GM23338 (cell line): ENCODE results near the gene NUP160. TPM values are rescaled to one million over a fixed set of nuclear protein-coding genes. Genes with fewer than 3 reads are reported as not detected.

Experiments used
- ATAC-seq: fragments of 200-7000 bp; cut with Tn5 transposase; 3 replicates; pipeline ENCODE4 v1.9.1; 2020
- DNase-seq: peaks from one replicate; pipeline ENCODE4 v3.0.0-alpha.2; 2015; ENCODE audit warnings: low spot score
- H2AFZ ChIP-seq: fragments of 200-600 bp; sonication (generic); 2 replicates; pipeline ENCODE4 v1.8.0; 2016; ENCODE audit warnings: antibody characterized with exemption, mild to moderate bottlenecking, moderate library complexity
- H3F3A ChIP-seq: fragments of 200-600 bp; sonication (generic); replicated peaks from 2 replicates; pipeline ENCODE4 v1.8.0; 2017; ENCODE audit warnings: antibody characterized with exemption, mixed run types, low read depth
- H3K27ac ChIP-seq: fragments of 200-600 bp; sonication (generic); 2 replicates; pipeline ENCODE4 v1.6.1; 2016; ENCODE audit warnings: low read depth
- H3K27me3 ChIP-seq: fragments of 200-600 bp; sonication (generic); 2 replicates; pipeline ENCODE4 v1.8.0; 2016; ENCODE audit warnings: mild to moderate bottlenecking, mixed run types, moderate library complexity; ENCODE audit not compliant: insufficient read depth
- H3K36me3 ChIP-seq: fragments of 200-600 bp; sonication (generic); 2 replicates; pipeline ENCODE4 v1.8.0; 2016; ENCODE audit warnings: mild to moderate bottlenecking; ENCODE audit not compliant: insufficient read depth
- H3K4me1 ChIP-seq: fragments of 200-600 bp; sonication (generic); 2 replicates; pipeline ENCODE4 v1.8.0; 2016; ENCODE audit warnings: mild to moderate bottlenecking, moderate library complexity; ENCODE audit not compliant: insufficient read depth
- H3K4me2 ChIP-seq: fragments of 200-600 bp; sonication (generic); 2 replicates; pipeline ENCODE4 v1.7.1; 2017; ENCODE audit warnings: mixed run types
- H3K4me3 ChIP-seq: fragments of 200-600 bp; sonication (generic); 2 replicates; pipeline ENCODE4 v1.6.1; 2016; ENCODE audit warnings: mixed run types
- H3K79me2 ChIP-seq: fragments of 200-600 bp; sonication (generic); replicated peaks from 2 replicates; pipeline ENCODE4 v1.8.0; 2017; ENCODE audit warnings: mild to moderate bottlenecking; ENCODE audit not compliant: insufficient read depth
- H3K9me2 ChIP-seq: fragments of 200-600 bp; sonication (generic); 2 replicates; pipeline ENCODE4 v1.8.0; 2017; ENCODE audit not compliant: insufficient read depth
- H4K20me1 ChIP-seq: fragments of 200-600 bp; sonication (generic); replicated peaks from 2 replicates; pipeline ENCODE4 v1.8.0; 2017; ENCODE audit warnings: mild to moderate bottlenecking; ENCODE audit not compliant: insufficient read depth
- H3K27ac Mint-ChIP-seq: 2 replicates; pipeline ENCODE4 v1.8.0; 2020; ENCODE audit warnings: inconsistent platforms, mild to moderate bottlenecking, moderate library complexity, mixed read lengths
- H3K27me3 Mint-ChIP-seq: 3 replicates; pipeline ENCODE4 v1.8.0; 2022; ENCODE audit warnings: low read depth, mild to moderate bottlenecking, moderate library complexity, mixed read lengths, inconsistent platforms; ENCODE audit not compliant: insufficient read depth, poor library complexity
- H3K36me3 Mint-ChIP-seq: 3 replicates; pipeline ENCODE4 v1.8.0; 2021; ENCODE audit warnings: low read depth, mild to moderate bottlenecking, inconsistent platforms, moderate library complexity, mixed read lengths
- H3K4me1 Mint-ChIP-seq: 3 replicates; pipeline ENCODE4 v1.8.0; 2020; ENCODE audit warnings: mild to moderate bottlenecking, inconsistent platforms, mixed read lengths
- H3K4me3 Mint-ChIP-seq: 3 replicates; pipeline ENCODE4 v1.8.0; 2021; ENCODE audit warnings: moderate library complexity, mild to moderate bottlenecking, inconsistent platforms, mixed read lengths
- H3K9me3 Mint-ChIP-seq: 3 replicates; pipeline ENCODE4 v1.8.0; 2020; ENCODE audit warnings: moderate library complexity, mild to moderate bottlenecking, inconsistent platforms, mixed read lengths
- CTCF ChIP-seq, 2 experiments: fragments of 200-600 bp in 1 of 2; sonication (generic) in 1 of 2; conservative IDR thresholded peaks; 2 replicates each; pipeline versions ENCODE4 v1.5.1 to v1.6.1; 2016 to 2017; ENCODE audit warnings: antibody characterized with exemption in 2 of 2, low read depth in 2 of 2, mild to moderate bottlenecking in 2 of 2, moderate library complexity in 1 of 2
- EZH2 ChIP-seq: fragments of 200-600 bp; sonication (generic); IDR thresholded peaks from one replicate; pipeline ENCODE4 v1.8.0; 2017; ENCODE audit warnings: antibody characterized with exemption, mild to moderate bottlenecking, low read depth; ENCODE audit not compliant: unreplicated experiment
- EZH2phosphoT487 ChIP-seq: fragments of 200-600 bp; sonication (generic); IDR thresholded peaks from one replicate; pipeline ENCODE4 v1.8.1; 2018; ENCODE audit warnings: antibody characterized with exemption; ENCODE audit not compliant: unreplicated experiment
- JUNB ChIP-seq: IDR thresholded peaks from one replicate; pipeline ENCODE4 v1.6.1; 2016; ENCODE audit warnings: antibody characterized with exemption; ENCODE audit not compliant: unreplicated experiment
- NANOG ChIP-seq: IDR thresholded peaks from 2 replicates; pipeline ENCODE4 v1.6.1; 2016; ENCODE audit warnings: antibody characterized with exemption, borderline replicate concordance
- POLR2AphosphoS5 ChIP-seq: IDR thresholded peaks from 2 replicates; pipeline ENCODE4 v1.6.1; 2016; ENCODE audit warnings: antibody characterized with exemption, low read depth
- REST ChIP-seq: IDR thresholded peaks from one replicate; pipeline ENCODE4 v1.6.1; 2018; ENCODE audit warnings: antibody characterized with exemption; ENCODE audit not compliant: unreplicated experiment
- STAT1 ChIP-seq: IDR thresholded peaks from one replicate; pipeline ENCODE4 v1.6.1; 2016; ENCODE audit warnings: antibody characterized with exemption; ENCODE audit not compliant: unreplicated experiment
- ZNF114 ChIP-seq: fragments of 250-450 bp; sonication (Bioruptor Pico); IDR thresholded peaks from 2 replicates; pipeline ENCODE4 v1.5.0; 2020; ENCODE audit warnings: mild to moderate bottlenecking, moderate library complexity
- ZNF462 ChIP-seq: fragments of 250-450 bp; sonication (Bioruptor Pico); IDR thresholded peaks from 2 replicates; pipeline ENCODE4 v1.5.0; 2020; ENCODE audit warnings: mild to moderate bottlenecking, moderate library complexity
- polyA plus RNA-seq: library from polyadenylated mRNA; unstranded; fragments of >200 nt; fragmentation: Nextera tagmentation; extraction: Ambion mirVana; gene quantifications from 2 replicates; pipeline ENCODE4 v1.2.1, GENCODE V29; 2016
- total RNA-seq: library from RNA; depleted of rRNA; stranded (reverse); fragments of >200 nt; shearing (Covaris generic); gene quantifications from 2 replicates; pipeline ENCODE4 v1.2.3, GENCODE V29; 2014

The NUP160 gene
- total and polyA plus RNA-seq, 2 experiments from 2014 or later: 41.2 to 101 TPM

- TF ChIP-seq ZNF462 (CRISPR knock-in tag) (no peak), ZNF114 (CRISPR knock-in tag) (no peak)
Measured at GRCh38 chr11:47864901-47865300, 16.8 kb upstream of the NUP160 start (continued).

GRCh38 chr11:47863898-47864430 lies 15.8 kb upstream of the NUP160 start:
- H3K27ac Mint-ChIP-seq: no peak overlapping the region
- no peaks in the 10 kb centered on the region for H3K27me3 ChIP-seq
- H3F3A ChIP-seq: no peaks in the 10 kb centered on the region
- H3K27ac ChIP-seq: no peak overlapping the region
- no peaks in the 10 kb centered on the region for H3K79me2 ChIP-seq
- peak overlapping the region; percentile 49 for H2AFZ ChIP-seq
- H3K4me2 ChIP-seq: no peak overlapping the region
- no peak for DNase-seq
- no peak for ATAC-seq
- H3K27me3 Mint-ChIP-seq: no peaks in the 10 kb centered on the region
- no peak overlapping the region for H3K4me3 ChIP-seq
- no peaks in the 10 kb centered on the region for H3K9me2 ChIP-seq
- no peaks in the 10 kb centered on the region; the same call in 1 of the 2 replicates for H3K4me1 ChIP-seq
- H3K9me3 Mint-ChIP-seq: no peaks in the 10 kb centered on the region
- H3K36me3 Mint-ChIP-seq: no peaks in the 10 kb centered on the region
- no peaks in the 10 kb centered on the region for H4K20me1 ChIP-seq
- H3K36me3 ChIP-seq: no peaks in the 10 kb centered on the region
- peaks cover 2% of the 10 kb centered on the region; the same call in 2 of the 3 replicates for H3K4me1 Mint-ChIP-seq
- H3K4me3 Mint-ChIP-seq: no peak overlapping the region
- TF ChIP-seq JUNB (no peak), REST (no peak), POLR2AphosphoS5 (no peak), EZH2phosphoT487 (no peak), ZNF114 (CRISPR knock-in tag) (no peak), CTCF (conservative IDR thresholded peaks at IDR 0.05; ENCODE audit: low read depth in 2 of 2) (no peak), EZH2 (no peak), NANOG (no peak), STAT1 (no peak)
